Ascending aorta (tissue), 2 donors: ENCODE measurements around the gene ALKBH1. TPM values are rescaled to one million over a fixed set of nuclear protein-coding genes. Genes with fewer than 3 reads are reported as not detected.
"Not testable (repeated sequence)": the region's sequence is repeated elsewhere in the genome, so short reads cannot be mapped to it uniquely, and the experiment has no call there.

Source experiments
- DNase-seq, 2 donors: peaks; one replicate each; pipeline ENCODE4 v3.0.0-alpha.2; 2019; ENCODE audit warnings: low spot score in 2 of 2
- H3K27ac ChIP-seq, 2 donors: fragments of 200-600 bp; sonication (generic); one replicate each; pipeline ENCODE4 v1.5.1; 2016 to 2017; ENCODE audit warnings: mild to moderate bottlenecking in 1 of 2
- H3K27me3 ChIP-seq: fragments of 200-600 bp; sonication (generic); one replicate; pipeline ENCODE4 v1.5.1; 2017
- H3K36me3 ChIP-seq, 2 donors: fragments of 200-600 bp; sonication (generic); one replicate each; pipeline ENCODE4 v1.5.1; 2016
- H3K4me1 ChIP-seq, 2 donors: fragments of 200-600 bp; sonication (generic); one replicate each; pipeline ENCODE4 v1.5.1; 2016 to 2017; ENCODE audit warnings: mild to moderate bottlenecking in 1 of 2
- H3K4me3 ChIP-seq, 2 donors: fragments of 200-600 bp; sonication (generic); one replicate each; pipeline ENCODE4 v1.5.1; 2016 to 2017; ENCODE audit warnings: mild to moderate bottlenecking in 1 of 2
- H3K9me3 ChIP-seq, 2 donors: fragments of 200-600 bp; sonication (generic); one replicate each; pipeline ENCODE4 v1.5.1; 2016
- intact Hi-C: fragments of 100-400 bp; cut with DNase I; formaldehyde crosslinking; loops from one replicate; pipeline ENCODE4 v1.15.1; 2023
- total RNA-seq: library from RNA; depleted of rRNA; stranded (reverse); fragments of >200 nt; gene quantifications from one replicate; pipeline ENCODE4 v1.1.0, GENCODE V29; 2016
- TF ChIP-seq, protein P1 (sequence below), 3 experiments: fragments of 200-600 bp in 2 of 3; fragments of 450-650 bp in 1 of 3; sonication (generic) in 2 of 3; IDR thresholded peaks; one replicate each; pipeline ENCODE4 v1.5.1; 2016 to 2019; ENCODE audit warnings: antibody characterized with exemption in 3 of 3, mild to moderate bottlenecking in 1 of 3, moderate library complexity in 1 of 3

Gene ALKBH1
- total RNA-seq, 1 donor from 2014 or later: 14.5 TPM

GRCh38 chr14:77673193-77673592 lies 34.6 kb downstream of the ALKBH1 start:
- no peak overlapping the region for H3K4me3 ChIP-seq
- intact Hi-C loops: no loop called here
- H3K9me3 ChIP-seq: no peaks in the 10 kb centered on the region
- peaks cover 30 to 53% of the 10 kb centered on the region in 2 donors for H3K36me3 ChIP-seq
- TF ChIP-seq, protein P1, sequence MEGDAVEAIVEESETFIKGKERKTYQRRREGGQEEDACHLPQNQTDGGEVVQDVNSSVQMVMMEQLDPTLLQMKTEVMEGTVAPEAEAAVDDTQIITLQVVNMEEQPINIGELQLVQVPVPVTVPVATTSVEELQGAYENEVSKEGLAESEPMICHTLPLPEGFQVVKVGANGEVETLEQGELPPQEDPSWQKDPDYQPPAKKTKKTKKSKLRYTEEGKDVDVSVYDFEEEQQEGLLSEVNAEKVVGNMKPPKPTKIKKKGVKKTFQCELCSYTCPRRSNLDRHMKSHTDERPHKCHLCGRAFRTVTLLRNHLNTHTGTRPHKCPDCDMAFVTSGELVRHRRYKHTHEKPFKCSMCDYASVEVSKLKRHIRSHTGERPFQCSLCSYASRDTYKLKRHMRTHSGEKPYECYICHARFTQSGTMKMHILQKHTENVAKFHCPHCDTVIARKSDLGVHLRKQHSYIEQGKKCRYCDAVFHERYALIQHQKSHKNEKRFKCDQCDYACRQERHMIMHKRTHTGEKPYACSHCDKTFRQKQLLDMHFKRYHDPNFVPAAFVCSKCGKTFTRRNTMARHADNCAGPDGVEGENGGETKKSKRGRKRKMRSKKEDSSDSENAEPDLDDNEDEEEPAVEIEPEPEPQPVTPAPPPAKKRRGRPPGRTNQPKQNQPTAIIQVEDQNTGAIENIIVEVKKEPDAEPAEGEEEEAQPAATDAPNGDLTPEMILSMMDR (IDR thresholded peaks at IDR 0.05): no peak
- DNase-seq: no peak
- no peaks in the 10 kb centered on the region for H3K27me3 ChIP-seq
- H3K27ac ChIP-seq: no peak overlapping the region
- H3K4me1 ChIP-seq: no peaks in the 10 kb centered on the region

GRCh38 chr14:77667331-77667730 lies 40.5 kb downstream of the ALKBH1 start:
- intact Hi-C loops: no loop called here
- no peaks in the 10 kb centered on the region for H3K9me3 ChIP-seq
- peaks cover 4 to 7% of the 10 kb centered on the region in 2 donors for H3K36me3 ChIP-seq
- no peak for DNase-seq
- H3K4me1 ChIP-seq: no peaks in the 10 kb centered on the region
- TF ChIP-seq, protein P1 (IDR thresholded peaks at IDR 0.05): no peak
- H3K4me3 ChIP-seq: no peak overlapping the region
- H3K27ac ChIP-seq: no peak overlapping the region
- H3K27me3 ChIP-seq: no peaks in the 10 kb centered on the region

DNA sequence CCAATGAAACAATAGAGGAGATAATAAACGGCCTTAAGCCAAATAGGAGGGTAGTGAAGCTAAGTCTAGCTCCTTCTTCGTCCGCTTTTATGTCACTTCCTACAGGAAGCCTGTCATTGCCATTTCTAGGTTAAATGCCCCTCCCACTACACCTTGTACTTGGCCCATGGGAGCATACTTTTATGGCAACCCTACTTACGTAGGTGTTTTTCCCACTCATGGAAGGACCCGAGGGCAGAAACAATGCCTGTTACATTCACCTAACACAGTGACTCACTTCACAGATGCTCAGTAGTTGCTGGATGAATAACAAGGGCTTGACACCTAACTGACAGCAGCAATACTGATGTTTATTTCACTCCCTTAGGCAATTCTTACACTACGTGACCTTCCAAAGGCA lies 44.5 kb downstream of the ALKBH1 start:
- DNase-seq: no peak
- Histone ChIP-seq H3K9me3 (no peaks in the 10 kb centered on the region), H3K36me3 (no peaks in the 10 kb centered on the region), H3K4me3 (no peak overlapping the region), H3K27ac (no peak overlapping the region), H3K27me3 (no peaks in the 10 kb centered on the region), H3K4me1 (no peaks in the 10 kb centered on the region)
- TF ChIP-seq, protein P1 (IDR thresholded peaks at IDR 0.05): no peak
- intact Hi-C loops: no loop called here

DNA sequence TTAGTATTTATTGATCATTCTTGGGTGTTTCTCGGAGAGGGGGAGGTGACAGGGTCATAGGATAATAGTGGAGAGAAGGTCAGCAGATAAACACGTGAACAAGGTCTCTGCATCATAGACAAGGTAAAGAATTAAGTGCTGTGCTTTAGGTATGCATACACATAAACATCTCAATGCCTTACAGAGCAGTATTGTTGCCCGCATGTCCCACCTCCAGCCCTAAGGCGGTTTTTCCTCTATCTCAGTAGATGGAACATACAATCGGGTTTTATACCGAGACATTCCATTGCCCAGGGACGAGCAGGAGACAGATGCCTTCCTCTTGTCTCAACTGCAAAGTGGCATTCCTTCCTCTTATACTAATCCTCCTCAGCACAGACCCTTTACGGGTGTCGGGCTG lies 46.3 kb downstream of the ALKBH1 start:
- H3K36me3 ChIP-seq, H3K9me3 ChIP-seq, DNase-seq, H3K4me3 ChIP-seq, H3K27ac ChIP-seq, H3K4me1 ChIP-seq, H3K27me3 ChIP-seq, intact Hi-C loops: not testable (repeated sequence)

DNA sequence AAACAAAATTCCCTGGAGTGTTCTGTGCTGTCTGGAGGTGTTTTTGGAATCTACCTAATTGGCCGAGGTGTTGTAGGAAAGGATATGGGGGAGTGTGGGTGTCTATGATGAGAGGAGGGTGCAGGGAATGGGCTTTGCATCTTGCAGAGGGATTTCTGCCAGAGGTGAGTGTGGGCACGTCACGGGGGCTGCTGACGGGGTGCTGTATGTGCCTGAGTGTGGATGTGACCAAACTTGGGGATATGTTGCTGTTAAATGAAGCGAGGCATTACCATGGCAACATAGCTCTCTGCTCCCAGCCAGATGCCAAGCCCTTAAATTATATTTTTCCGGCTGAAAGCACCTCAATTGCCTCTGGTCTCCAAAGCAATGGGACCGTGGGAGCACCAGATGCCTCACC lies 47.1 kb downstream of the ALKBH1 start:
- TF ChIP-seq, protein P1 (IDR thresholded peaks at IDR 0.05): no peak
- H3K36me3 ChIP-seq: no peaks in the 10 kb centered on the region
- no peaks in the 10 kb centered on the region for H3K9me3 ChIP-seq
- H3K27ac ChIP-seq: no peak overlapping the region
- intact Hi-C loops: no loop called here
- DNase-seq: peak in 1 of 2 donors; percentile 33
- H3K4me1 ChIP-seq: no peaks in the 10 kb centered on the region
- H3K4me3 ChIP-seq: no peak overlapping the region
- H3K27me3 ChIP-seq: no peaks in the 10 kb centered on the region

DNA sequence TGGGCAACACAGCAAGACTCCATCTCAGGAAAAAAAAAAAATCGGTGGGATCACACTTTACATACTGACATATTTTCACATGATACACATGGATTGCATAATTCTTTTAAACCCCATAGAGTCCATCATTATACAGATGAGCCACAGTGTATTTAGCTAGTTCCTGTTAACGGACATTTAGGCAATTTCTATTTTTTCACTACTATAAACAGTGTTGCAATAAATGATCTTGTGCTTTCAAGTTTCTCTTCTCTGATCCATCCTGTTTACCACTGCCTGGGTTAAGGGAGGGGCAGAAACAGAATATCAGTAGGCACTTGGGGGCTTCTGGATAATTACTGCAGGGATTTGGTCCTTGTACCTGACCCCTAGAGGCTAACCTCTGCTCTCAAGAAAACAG lies 48.0 kb downstream of the ALKBH1 start:
- TF ChIP-seq, protein P1 (IDR thresholded peaks at IDR 0.05): no peak
- no peaks in the 10 kb centered on the region for H3K4me1 ChIP-seq
- H3K27me3 ChIP-seq: no peaks in the 10 kb centered on the region
- no peak overlapping the region for H3K4me3 ChIP-seq
- no peaks in the 10 kb centered on the region for H3K36me3 ChIP-seq
- H3K27ac ChIP-seq: no peak overlapping the region
- H3K9me3 ChIP-seq: no peaks in the 10 kb centered on the region
- intact Hi-C loops: loop anchor here (10.0 kb wide), 1 partner anchor 905 kb away; no protein-coding TSS in a partner anchor
- DNase-seq: no peak
